AG04449 (cell line): Measurements from ENCODE around the gene GAS2L2.

ENCODE experiments used
- CTCF ChIA-PET: fragments of 350-600 bp; formaldehyde crosslinking; extraction: SDS; loops from one replicate; lab custom pipeline; 2021; ENCODE audit warnings: antibody characterized with exemption; lab: Yijun Ruan, JAX
- POLR2A ChIA-PET: fragments of 400-600, 350-600 bp; formaldehyde crosslinking; extraction: SDS; loops from one replicate; lab custom pipeline; 2020; ENCODE audit warnings: antibody characterized with exemption, inconsistent platforms; lab: Yijun Ruan, JAX
- DNase-seq: peaks from one replicate; pipeline ENCODE4 v3.0.0-alpha.2; 2010; ENCODE audit warnings: low read depth, low spot score
- H3K4me3 ChIP-seq: 2 replicates; pipeline ENCODE4 v1.5.1; 2011; ENCODE audit warnings: low read depth, mild to moderate bottlenecking, control low read depth, low read length
- TF ChIP-seq, protein P1 (sequence below): IDR thresholded peaks from one replicate; pipeline ENCODE4 v1.5.1; 2011; ENCODE audit warnings: mild to moderate bottlenecking, moderate library complexity, low read length, control low read depth, inconsistent platforms; ENCODE audit not compliant: insufficient read depth; ENCODE audit errors: missing control alignments

Gene GAS2L2

GRCh38 chr17:35701491-35701890 lies 51.5 kb downstream of the GAS2L2 start:
- ChIA-PET POLR2A (no interaction called here), CTCF (no interaction called here)
- no peak overlapping the region for H3K4me3 ChIP-seq
- DNase-seq: no peak
- TF ChIP-seq, protein P1, sequence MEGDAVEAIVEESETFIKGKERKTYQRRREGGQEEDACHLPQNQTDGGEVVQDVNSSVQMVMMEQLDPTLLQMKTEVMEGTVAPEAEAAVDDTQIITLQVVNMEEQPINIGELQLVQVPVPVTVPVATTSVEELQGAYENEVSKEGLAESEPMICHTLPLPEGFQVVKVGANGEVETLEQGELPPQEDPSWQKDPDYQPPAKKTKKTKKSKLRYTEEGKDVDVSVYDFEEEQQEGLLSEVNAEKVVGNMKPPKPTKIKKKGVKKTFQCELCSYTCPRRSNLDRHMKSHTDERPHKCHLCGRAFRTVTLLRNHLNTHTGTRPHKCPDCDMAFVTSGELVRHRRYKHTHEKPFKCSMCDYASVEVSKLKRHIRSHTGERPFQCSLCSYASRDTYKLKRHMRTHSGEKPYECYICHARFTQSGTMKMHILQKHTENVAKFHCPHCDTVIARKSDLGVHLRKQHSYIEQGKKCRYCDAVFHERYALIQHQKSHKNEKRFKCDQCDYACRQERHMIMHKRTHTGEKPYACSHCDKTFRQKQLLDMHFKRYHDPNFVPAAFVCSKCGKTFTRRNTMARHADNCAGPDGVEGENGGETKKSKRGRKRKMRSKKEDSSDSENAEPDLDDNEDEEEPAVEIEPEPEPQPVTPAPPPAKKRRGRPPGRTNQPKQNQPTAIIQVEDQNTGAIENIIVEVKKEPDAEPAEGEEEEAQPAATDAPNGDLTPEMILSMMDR: no peak

DNA sequence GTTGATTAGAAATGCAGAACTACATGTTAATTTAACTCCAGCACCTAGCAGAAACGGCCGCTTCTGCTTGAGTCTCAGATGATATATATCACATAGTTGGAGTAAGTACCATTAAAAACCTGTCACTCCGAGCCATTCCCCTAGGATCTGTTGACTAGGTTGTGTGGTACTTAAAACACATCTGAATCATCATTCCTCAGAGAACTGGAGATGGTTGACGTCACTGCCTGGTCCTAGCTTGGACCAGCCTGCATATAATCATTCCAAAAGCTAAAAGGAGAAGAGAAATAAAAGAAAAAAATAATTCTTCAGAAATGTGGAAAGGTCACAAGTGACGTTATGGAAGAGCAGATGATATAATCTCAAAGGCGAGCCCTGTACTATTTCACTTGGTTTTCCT lies 52.9 kb downstream of the GAS2L2 start:
- no peak overlapping the region for H3K4me3 ChIP-seq
- TF ChIP-seq, protein P1: no peak
- no peak for DNase-seq
- ChIA-PET POLR2A (no interaction called here), CTCF (interaction anchor here (0.9 kb wide), 1 partner anchor 47 kb away, joined by 4 read pairs; no protein-coding TSS in a partner anchor)

- TF ChIP-seq, protein P1: no peak
- POLR2A ChIA-PET: no interaction called here
- CTCF ChIA-PET: interaction anchor here (0.7 kb wide), 1 partner anchor 90 kb away, joined by 3 read pairs; no protein-coding TSS in a partner anchor
- no peak for DNase-seq
- no peak overlapping the region for H3K4me3 ChIP-seq
These were observed 54.2 kb downstream of the GAS2L2 start for GRCh38 chr17:35698800-35699199.

GRCh38 chr17:35695613-35696012 lies 57.4 kb downstream of the GAS2L2 start:
- no peak for DNase-seq
- ChIA-PET CTCF (interaction anchor here (1.2 to 2.2 kb wide), 2 partner anchors 14 to 52 kb away, joined by 5 read pairs; no protein-coding TSS in a partner anchor), POLR2A (interaction anchor here (1.0 kb wide), 1 partner anchor 10 kb away, joined by 3 read pairs; no protein-coding TSS in a partner anchor)
- H3K4me3 ChIP-seq: no peak overlapping the region
- TF ChIP-seq, protein P1: no peak

DNA sequence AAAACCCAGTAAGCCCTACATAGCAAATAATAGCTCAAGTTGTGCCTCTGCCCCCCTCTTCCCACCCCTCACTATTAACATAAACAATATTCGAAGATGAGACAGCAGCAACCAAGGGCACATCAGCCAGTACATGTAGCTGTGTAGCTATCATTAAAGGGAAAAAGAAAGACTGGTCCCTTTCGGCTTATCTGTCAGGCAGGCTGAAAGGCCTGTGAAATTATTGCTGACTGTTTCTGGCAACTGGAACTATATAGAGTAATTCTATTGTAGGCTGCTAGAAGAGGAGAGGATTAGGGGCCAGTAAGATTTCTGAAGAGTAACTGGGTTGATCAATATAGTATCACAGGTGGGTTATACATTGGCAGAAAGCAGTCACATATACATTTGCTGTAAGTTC lies 58.1 kb downstream of the GAS2L2 start:
- ChIA-PET CTCF (interaction anchor here (1.2 to 2.2 kb wide), 3 partner anchors 14 to 81 kb away, joined by 3 to 5 read pairs (median 5); no protein-coding TSS in a partner anchor), POLR2A (no interaction called here)
- TF ChIP-seq, protein P1: no peak
- DNase-seq: no peak
- no peak overlapping the region for H3K4me3 ChIP-seq
